ENCODE measurements around the gene NFASC. TPM values are rescaled to one million over a fixed set of nuclear protein-coding genes. Genes with fewer than 3 reads are reported as not detected.

The NFASC gene
- total and polyA plus RNA-seq, 7 donors: 0.46 to 105 (median 17.6) TPM

DNA sequence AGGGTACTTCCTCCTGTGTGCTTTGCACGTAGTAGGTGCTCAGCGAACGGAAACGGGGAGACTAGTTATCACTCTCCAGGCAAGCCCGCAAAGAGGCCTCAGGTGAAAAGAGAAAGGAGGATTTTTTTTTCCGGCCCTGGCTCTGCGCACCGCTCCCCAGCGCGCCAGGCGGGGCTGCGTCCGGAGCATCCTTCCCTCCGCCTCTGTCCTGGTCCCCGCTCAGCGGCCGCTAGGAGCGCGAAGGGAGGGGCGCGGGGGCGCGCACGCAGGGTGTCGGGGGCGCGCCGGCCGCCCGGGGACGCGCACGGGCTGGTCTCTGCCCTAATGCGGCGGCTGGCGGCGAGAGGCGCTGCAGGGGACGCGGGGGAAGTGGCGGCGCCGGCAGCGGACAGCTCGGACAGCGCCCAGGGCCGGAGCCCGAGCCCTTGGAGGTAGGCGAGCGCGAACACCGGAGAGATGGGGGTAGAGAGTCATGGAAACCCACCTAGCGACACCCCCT, 42.3 kb upstream of the NFASC start:
- peak; percentile 90 for DNase-seq
- intact Hi-C loops (cut with DNase I): no loop called here
- no peaks in the 10 kb centered on the region for H3K27me3 ChIP-seq

GRCh38 chr1:204829133-204829825, 41.4 kb upstream of the NFASC start:
- Histone ChIP-seq H3K36me3 (no peaks in the 10 kb centered on the region), H3K27ac (peak overlapping the region; percentile 72 to 93 (median 82)), H3K4me3 (peak overlapping the region; percentile 55 to 79 (median 64)), H3K27me3 (no peaks in the 10 kb centered on the region), H3K4me1 (peaks cover 0 to 52% (median 30%) of the 10 kb centered on the region in 4 donors), H3K9me3 (no peaks in the 10 kb centered on the region)
- DNase-seq: no peak
- 46 to 63% methylated on average over 6 of the region's 6 CpGs for WGBS, 2 donors
- intact Hi-C loops (cut with DNase I): no loop called here
- TF ChIP-seq CTCF (IDR thresholded peaks at IDR 0.05) (no peak), POLR2AphosphoS5 (IDR thresholded peaks at IDR 0.05) (no peak), POLR2A (IDR thresholded peaks at IDR 0.05) (no peak), EP300 (IDR thresholded peaks at IDR 0.05) (no peak)

More for the DNA sequence above, 42.3 kb upstream of the NFASC start:
- H3K9me3 ChIP-seq: no peaks in the 10 kb centered on the region
- peak overlapping the region; percentile 72 to 93 (median 82) for H3K27ac ChIP-seq
- WGBS, 2 donors: 1% methylated on average over 53 of the region's 53 CpGs
- H3K36me3 ChIP-seq: no peaks in the 10 kb centered on the region
- peaks cover 0 to 50% (median 30%) of the 10 kb centered on the region in 4 donors for H3K4me1 ChIP-seq
- peak overlapping the region; percentile 55 to 79 (median 64) for H3K4me3 ChIP-seq
- no peak for TF ChIP-seq EP300 (IDR thresholded peaks at IDR 0.05)
- TF ChIP-seq CTCF (IDR thresholded peaks at IDR 0.05): peak in 1 of 4 experiments; percentile 36
- no peak for TF ChIP-seq POLR2A (IDR thresholded peaks at IDR 0.05)
- TF ChIP-seq POLR2AphosphoS5 (IDR thresholded peaks at IDR 0.05): peak in 2 of 4 donors; percentile 76 to 83

DNA sequence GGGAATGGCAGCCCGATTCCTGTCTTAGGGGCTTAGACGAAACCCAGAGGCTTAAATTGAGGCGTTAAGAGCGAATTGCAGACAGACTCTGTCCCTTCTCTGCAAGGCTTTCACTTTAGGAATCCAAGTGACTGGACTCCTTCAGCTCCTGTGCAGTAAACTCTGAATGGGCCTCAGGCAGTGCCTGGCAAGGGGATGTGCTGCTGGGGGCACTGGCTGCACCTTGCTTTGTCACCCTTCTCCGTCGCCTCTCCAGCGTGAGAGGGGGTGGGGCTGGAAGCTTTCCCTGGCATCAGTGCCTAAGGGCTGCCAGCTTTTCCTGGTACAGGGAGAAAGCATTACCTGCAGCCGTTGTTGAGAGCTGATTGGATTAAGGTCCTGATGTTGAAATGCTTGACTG, 39.9 kb upstream of the NFASC start:
- 53 to 57% methylated on average over 8 of the region's 8 CpGs for WGBS, 2 donors
- H3K4me3 ChIP-seq: peak overlapping the region in 2 of 4 donors; percentile 65 to 79
- H3K4me1 ChIP-seq: peaks cover 0 to 57% (median 30%) of the 10 kb centered on the region in 4 donors
- intact Hi-C loops (cut with DNase I): no loop called here
- no peaks in the 10 kb centered on the region for H3K27me3 ChIP-seq
- peaks cover 0 to 4% (median 0%) of the 10 kb centered on the region in 4 donors for H3K36me3 ChIP-seq
- TF ChIP-seq EP300 (IDR thresholded peaks at IDR 0.05) (no peak), POLR2A (IDR thresholded peaks at IDR 0.05) (no peak)
- H3K27ac ChIP-seq: peak overlapping the region; percentile 22 to 93 (median 82)
- no peak for DNase-seq
- no peaks in the 10 kb centered on the region for H3K9me3 ChIP-seq

GRCh38 chr1:204831186-204831585, 39.5 kb upstream of the NFASC start:
- H3K27ac ChIP-seq: peak overlapping the region in 2 of 4 donors; percentile 85 to 93

More at GRCh38 chr1:204831186-204831585, 39.5 kb upstream of the NFASC start:
- DNase-seq: no peak
- intact Hi-C loops (cut with DNase I): no loop called here
- Histone ChIP-seq H3K9me3 (no peaks in the 10 kb centered on the region), H3K4me3 (peak overlapping the region in 1 of 4 donors; percentile 79), H3K4me1 (peaks cover 0 to 57% (median 30%) of the 10 kb centered on the region in 4 donors), H3K36me3 (peaks cover 0 to 4% (median 0%) of the 10 kb centered on the region in 4 donors), H3K27me3 (no peaks in the 10 kb centered on the region)
- TF ChIP-seq POLR2AphosphoS5 (IDR thresholded peaks at IDR 0.05) (no peak), POLR2A (IDR thresholded peaks at IDR 0.05) (no peak), EP300 (IDR thresholded peaks at IDR 0.05) (no peak), CTCF (IDR thresholded peaks at IDR 0.05) (no peak)
- 52 to 76% methylated on average over 3 of the region's 3 CpGs for WGBS, 2 donors

Measured in sigmoid colon (tissue), 7 donors.